Fibroblast of skin of back (primary cell): ENCODE results near the gene SFTPB.
"Not testable (repeated sequence)": the region's sequence is repeated elsewhere in the genome, so short reads cannot be mapped to it uniquely, and the experiment has no call there.

Experiments
- DNase-seq: peaks from one replicate; pipeline ENCODE4 v3.0.0-alpha.2; 2013

Gene SFTPB

DNA sequence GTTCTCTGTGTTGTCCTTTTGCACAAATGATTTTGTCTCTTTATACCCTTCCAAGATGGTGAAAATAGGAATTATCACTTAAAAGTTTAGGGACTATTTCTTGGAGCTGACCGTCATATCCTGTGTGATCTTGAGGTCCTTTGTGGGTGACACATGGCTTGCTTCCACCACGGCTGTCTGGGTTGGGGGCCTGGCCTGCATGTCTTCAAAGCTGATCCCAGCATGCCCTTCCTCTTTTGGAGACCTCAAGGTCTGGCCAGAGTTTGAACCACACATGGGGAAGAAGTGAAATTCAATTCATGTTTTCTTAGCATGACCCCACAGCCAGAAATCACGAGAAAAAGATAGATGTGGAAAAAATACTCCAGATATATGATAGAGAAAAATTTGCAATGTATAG, 14.0 kb downstream of the SFTPB start:
- no peak for DNase-seq

- DNase-seq: no peak
Measured at GRCh38 chr2:85652056-85652455, 15.9 kb downstream of the SFTPB start.

GRCh38 chr2:85651097-85651496, 16.9 kb downstream of the SFTPB start:
- DNase-seq: no peak

DNA sequence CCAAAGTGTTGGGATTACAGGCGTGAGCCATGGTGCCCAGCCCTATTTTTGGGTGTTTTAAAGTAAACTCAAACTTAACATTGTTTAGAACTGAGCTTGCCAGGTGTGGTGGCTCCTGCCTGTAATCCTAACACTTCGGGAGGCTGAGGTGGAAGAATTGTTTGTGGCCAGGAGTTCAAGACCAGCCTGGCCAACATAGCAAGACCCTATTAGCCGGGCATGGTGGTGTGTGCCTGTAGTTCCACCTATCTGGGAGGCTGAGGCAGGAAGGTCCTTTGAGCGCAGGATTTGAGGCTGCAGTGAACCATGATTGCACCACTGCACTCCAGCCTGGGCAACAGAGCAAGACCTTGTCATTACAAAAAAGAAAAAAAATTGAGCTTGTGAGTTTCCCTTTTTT, 17.5 kb downstream of the SFTPB start:
- DNase-seq: no peak

- peak; percentile 87 for DNase-seq
Measured at GRCh38 chr2:85649201-85650190, 18.5 kb downstream of the SFTPB start.

DNA sequence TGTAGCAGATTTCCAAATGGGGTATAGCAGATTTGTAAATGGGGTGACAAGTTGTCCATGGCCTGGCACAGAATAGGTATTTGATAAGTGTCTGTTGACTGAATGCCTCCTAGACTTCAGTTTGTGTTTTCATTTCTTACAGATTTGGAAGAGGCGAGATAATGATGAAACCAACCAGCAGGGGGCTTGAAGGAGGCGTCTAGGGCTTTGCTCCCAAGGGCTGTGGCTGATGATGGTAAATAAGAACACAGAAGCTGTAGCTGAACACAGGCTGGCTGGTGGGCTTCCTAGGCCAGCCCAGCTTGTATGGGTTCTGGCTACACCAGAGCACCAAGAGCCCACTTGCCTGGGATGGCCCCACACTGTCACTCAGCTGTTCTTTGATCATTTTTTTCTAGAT, 19.4 kb downstream of the SFTPB start:
- peak; percentile 63 for DNase-seq

- no peak for DNase-seq
Measured at GRCh38 chr2:85647823-85648526, 20.0 kb downstream of the SFTPB start.

- DNase-seq: no peak
Measured at GRCh38 chr2:85646166-85646565, 21.8 kb downstream of the SFTPB start.

GRCh38 chr2:85644909-85645308, 23.1 kb downstream of the SFTPB start:
- no peak for DNase-seq

GRCh38 chr2:85642725-85643124, 25.3 kb downstream of the SFTPB start:
- no peak for DNase-seq

- no peak for DNase-seq
Measured at GRCh38 chr2:85635636-85636035, 32.4 kb downstream of the SFTPB start.

GRCh38 chr2:85635011-85635410, 33.0 kb downstream of the SFTPB start:
- DNase-seq: no peak

DNA sequence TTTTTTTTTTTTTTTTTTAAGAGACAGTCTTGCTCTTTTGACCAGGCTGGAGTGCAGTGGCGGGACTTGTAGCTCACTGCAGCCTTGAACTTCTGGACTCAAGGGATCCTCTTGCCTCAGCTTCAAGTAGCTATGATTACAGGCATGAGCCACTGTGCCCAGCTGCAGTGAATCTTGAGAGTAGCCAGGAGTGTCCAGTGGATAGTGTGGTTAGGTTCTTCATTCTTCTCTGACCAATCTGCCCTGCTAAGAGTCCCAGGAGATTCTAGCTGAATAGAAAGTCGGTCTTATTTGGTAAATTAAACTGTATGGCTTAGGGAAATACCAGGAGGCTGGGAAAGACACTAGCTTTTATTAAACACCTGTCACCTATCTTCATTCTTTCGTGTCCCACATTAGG, 36.7 kb downstream of the SFTPB start:
- no peak for DNase-seq

- no peak for DNase-seq
Measured at GRCh38 chr2:85628658-85629057, 39.3 kb downstream of the SFTPB start.

GRCh38 chr2:85623991-85624390, 44.0 kb downstream of the SFTPB start:
- no peak for DNase-seq

- DNase-seq: no peak
Measured at GRCh38 chr2:85621338-85621737, 46.7 kb downstream of the SFTPB start.

DNA sequence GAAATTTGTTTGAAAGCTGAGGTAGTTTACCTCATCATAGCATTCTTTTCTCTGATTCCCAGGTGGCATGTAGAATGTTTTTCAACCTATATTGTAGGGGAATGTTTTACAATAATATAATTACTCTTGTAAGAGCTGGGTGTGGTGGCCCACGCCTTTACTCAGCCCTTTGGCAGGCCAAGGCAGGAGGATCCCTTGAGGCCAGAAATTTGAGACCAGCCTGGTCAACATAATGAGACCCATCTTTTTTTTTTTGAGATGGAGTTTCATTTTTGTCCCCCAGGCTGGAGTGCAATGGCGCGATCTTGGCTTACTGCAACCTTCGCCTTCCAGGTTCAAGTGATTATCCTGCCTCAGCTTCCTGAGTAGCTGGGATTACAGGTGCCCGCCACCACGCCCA, 48.4 kb downstream of the SFTPB start:
- no peak for DNase-seq

- DNase-seq: not testable (repeated sequence)
Measured at GRCh38 chr2:85617723-85618122, 50.3 kb downstream of the SFTPB start.

- no peak for DNase-seq
Measured at GRCh38 chr2:85615413-85615728, 52.6 kb downstream of the SFTPB start.

GRCh38 chr2:85614757-85615156, 53.2 kb downstream of the SFTPB start:
- not testable (repeated sequence) for DNase-seq

- DNase-seq: no peak
Measured at GRCh38 chr2:85613717-85614515, 54.1 kb downstream of the SFTPB start.

DNA sequence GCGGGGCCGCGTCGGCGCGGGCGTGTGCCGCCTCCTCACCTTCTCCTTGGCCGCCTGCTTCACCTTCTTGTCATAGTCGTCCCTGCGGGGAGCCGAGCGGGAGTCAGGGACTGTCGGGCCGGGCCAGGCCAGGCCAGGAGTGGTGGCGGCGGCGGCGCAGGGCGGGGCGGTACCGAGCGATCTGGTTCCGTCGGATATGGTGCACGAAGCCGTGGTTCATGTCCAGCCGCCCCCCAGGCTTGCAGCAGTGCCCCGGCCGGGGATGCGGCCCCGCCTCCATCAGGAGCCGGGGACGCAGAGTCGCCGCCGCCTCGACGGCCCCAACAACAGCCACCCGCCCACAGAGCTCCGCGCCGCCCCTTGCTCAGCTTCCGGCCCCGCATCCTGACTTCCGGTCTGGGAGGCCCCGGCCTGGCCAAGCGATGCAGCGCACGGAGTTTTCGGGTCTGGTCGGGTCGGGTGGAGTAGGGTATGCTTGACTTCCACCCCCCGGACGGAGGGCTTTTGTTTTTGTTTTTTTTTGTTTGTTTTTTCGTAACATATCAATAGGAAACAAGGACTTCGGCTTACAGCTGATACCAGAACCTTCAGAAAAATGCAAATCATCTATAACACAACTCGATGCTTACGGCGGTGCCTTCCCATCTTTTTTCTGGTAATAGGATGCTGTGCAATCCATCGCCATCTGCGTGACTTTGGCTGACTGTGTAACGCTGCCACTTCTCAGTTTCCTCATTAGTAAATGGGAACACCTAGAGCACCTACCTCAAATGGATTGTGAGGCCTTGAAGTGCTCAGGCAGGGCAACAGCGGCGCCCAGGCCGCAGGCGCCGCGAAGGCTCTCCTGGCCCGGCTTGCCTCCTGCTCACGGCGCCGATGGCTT, 56.1 kb downstream of the SFTPB start, which contains the start of gene C2orf68:
Gene C2orf68, minus strand, starts transcription at position 362 of the 883 bp plus-strand sequence. Its CDS starts 82 bp downstream, at position 280.
- peak; percentile 90 for DNase-seq
